ENCODE measurements around the gene TEDC1. TPM values are rescaled to one million over a fixed set of nuclear protein-coding genes. Genes with fewer than 3 reads are reported as not detected.

The TEDC1 gene, protein sequence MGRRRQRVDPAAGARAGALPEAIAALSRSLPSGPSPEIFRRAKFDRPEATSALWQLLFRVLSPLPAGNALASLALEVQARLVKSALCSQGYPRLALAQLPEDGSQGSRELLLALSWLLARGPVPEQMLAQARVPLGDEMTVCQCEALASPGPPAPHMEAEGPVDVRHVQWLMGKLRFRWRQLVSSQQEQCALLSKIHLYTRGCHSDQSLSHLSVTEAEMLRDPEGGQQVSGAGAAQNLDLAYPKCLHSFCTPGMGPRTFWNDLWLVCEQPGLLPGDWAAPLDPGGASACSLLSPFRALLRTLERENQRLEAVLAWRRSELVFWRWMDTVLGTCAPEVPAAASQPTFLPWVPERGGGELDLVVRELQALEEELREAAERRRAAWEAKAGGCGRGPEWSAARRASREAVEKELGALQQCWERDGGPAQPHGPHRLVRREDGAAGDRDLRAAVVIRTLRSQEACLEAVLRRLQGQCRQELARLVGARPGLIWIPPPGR
- 3.2 and 5.1 TPM in 2 replicates for total RNA-seq

DNA sequence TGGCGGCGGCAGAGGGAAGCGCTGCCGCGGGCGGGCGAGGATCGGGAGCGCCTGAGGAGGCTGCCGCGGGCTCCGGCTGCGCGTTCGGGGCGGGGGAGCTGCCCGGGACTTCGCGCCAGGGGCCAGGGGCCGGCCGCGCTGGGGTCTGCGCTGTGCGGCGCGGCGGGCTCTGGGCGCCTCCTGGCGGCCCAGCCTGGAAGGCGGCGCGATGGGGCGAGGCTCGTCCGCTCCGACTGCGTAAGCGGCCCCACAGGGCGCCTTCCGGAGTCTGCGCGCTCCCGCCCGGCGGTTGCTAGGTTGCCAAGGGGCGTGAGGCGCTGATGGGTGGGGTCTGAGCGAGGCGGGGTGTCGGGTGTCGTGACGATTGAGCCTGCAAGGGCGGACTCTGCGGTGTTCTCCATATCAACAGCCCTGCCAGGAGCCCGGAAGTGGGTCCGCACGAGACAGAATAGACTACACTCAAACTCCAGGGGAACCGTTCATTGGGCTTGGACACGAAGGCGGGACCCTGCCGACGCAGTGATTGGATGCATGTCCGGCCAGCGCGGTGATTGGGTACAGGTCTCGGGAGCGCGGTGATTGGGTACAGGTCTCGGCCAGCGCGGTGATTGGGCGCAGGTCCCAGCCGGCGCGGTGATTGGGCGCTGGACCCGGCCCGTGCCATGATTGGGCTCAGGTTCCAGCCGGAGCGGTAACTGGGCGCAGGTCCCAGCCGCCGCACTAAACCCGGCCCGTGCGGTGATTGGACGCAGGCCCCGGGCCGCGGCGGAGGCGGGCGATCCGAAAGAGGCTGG is at the start of gene TEDC1:
Gene TEDC1 (plus strand): TSS at position 675 of the 794 bp plus-strand sequence. CDS start 130 bp downstream, outside the sequence.
- TF ChIP-seq, protein P1, sequence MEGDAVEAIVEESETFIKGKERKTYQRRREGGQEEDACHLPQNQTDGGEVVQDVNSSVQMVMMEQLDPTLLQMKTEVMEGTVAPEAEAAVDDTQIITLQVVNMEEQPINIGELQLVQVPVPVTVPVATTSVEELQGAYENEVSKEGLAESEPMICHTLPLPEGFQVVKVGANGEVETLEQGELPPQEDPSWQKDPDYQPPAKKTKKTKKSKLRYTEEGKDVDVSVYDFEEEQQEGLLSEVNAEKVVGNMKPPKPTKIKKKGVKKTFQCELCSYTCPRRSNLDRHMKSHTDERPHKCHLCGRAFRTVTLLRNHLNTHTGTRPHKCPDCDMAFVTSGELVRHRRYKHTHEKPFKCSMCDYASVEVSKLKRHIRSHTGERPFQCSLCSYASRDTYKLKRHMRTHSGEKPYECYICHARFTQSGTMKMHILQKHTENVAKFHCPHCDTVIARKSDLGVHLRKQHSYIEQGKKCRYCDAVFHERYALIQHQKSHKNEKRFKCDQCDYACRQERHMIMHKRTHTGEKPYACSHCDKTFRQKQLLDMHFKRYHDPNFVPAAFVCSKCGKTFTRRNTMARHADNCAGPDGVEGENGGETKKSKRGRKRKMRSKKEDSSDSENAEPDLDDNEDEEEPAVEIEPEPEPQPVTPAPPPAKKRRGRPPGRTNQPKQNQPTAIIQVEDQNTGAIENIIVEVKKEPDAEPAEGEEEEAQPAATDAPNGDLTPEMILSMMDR (IDR thresholded peaks at IDR 0.05; ENCODE audit: extremely low read depth, low read depth, low read length): peak; percentile 62
- H2AFZ ChIP-seq (ENCODE audit: low read length): peak within 1 kb of the TSS; percentile 87
- DNase-seq (ENCODE audit: insufficient read length, low spot score, missing footprints): peak; percentile 100
- H3K9me3 ChIP-seq (ENCODE audit: low read depth, low read length): no peaks in the 10 kb centered on the region
- H3K27ac ChIP-seq (ENCODE audit: low read depth, low read length): peak within 1 kb of the TSS; percentile 65
- H3K4me2 ChIP-seq (ENCODE audit: insufficient read depth, low read length): peak within 1 kb of the TSS; percentile 89
- peak within 1 kb of the TSS; percentile 77 for H3K4me3 ChIP-seq (ENCODE audit: insufficient read depth, low read length)
- H4K20me1 ChIP-seq (ENCODE audit: insufficient read depth, low read length): peaks cover 2% of the 10 kb centered on the region
- H3K4me1 ChIP-seq (ENCODE audit: insufficient read depth, low read length): peaks cover 3% of the 10 kb centered on the region
- H3K79me2 ChIP-seq (ENCODE audit: insufficient read depth, low read length): no peaks in the 10 kb centered on the region
- peaks cover 22% of the 10 kb centered on the region for H3K27me3 ChIP-seq (ENCODE audit: insufficient read depth, low read length)
- H3K36me3 ChIP-seq (ENCODE audit: insufficient read depth, low read length): no peaks in the 10 kb centered on the region

DNA sequence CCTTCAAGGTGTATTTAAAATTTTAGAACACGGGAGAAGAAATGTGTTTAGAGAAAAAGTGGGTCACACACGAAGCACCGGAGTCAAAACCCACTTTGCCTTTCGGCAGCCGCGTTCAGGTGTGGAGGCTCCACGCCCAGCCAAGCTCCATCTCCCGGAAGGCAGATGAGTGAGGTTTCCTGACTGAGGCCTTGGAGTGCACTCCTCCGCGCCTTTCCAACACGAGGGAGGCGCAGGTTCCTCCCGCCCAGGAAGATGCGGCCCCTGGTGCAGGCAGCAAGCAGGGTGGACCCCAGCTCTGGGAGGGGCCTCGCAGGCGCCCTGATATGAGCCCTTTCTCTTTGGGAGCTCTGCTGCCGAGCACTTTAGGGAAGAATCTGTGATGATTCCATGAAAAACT is 48.9 kb upstream of the TEDC1 start:
- TF ChIP-seq, protein P1 (IDR thresholded peaks at IDR 0.05; ENCODE audit: extremely low read depth, low read depth, low read length): no peak
- Histone ChIP-seq H3K4me2 (ENCODE audit: insufficient read depth, low read length) (no peak overlapping the region), H2AFZ (ENCODE audit: low read length) (no peak overlapping the region), H3K4me3 (ENCODE audit: insufficient read depth, low read length) (no peak overlapping the region), H3K36me3 (ENCODE audit: insufficient read depth, low read length) (peaks cover 8% of the 10 kb centered on the region), H3K79me2 (ENCODE audit: insufficient read depth, low read length) (peaks cover 50% of the 10 kb centered on the region), H3K9me3 (ENCODE audit: low read depth, low read length) (no peaks in the 10 kb centered on the region), H3K27me3 (ENCODE audit: insufficient read depth, low read length) (no peaks in the 10 kb centered on the region), H4K20me1 (ENCODE audit: insufficient read depth, low read length) (peaks cover 39% of the 10 kb centered on the region), H3K4me1 (ENCODE audit: insufficient read depth, low read length) (no peaks in the 10 kb centered on the region), H3K27ac (ENCODE audit: low read depth, low read length) (no peak overlapping the region)
- DNase-seq (ENCODE audit: insufficient read length, low spot score, missing footprints): no peak

DNA sequence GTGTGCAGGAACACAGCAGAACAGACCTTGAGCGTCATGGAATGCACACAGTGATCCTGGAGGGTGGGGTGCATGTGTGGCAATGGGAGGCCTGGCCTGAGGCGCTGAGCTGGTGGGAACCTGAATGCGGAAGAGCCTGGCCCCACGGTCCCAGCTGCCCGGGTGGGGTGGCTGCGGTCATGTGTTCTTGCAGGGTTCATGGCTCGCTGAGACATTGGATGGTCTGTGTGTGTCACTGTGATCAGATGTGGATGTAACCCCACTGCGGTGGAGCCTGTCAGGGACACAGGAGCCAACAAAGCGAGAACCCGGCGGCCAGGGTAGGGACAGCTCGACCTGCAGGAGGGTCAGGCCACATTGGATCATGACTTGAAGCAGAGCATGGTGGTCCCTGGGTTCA is 48.2 kb upstream of the TEDC1 start:
- DNase-seq (ENCODE audit: insufficient read length, low spot score, missing footprints): no peak
- H3K9me3 ChIP-seq (ENCODE audit: low read depth, low read length): no peaks in the 10 kb centered on the region
- H3K27ac ChIP-seq (ENCODE audit: low read depth, low read length): no peak overlapping the region
- no peaks in the 10 kb centered on the region for H3K27me3 ChIP-seq (ENCODE audit: insufficient read depth, low read length)
- peaks cover 8% of the 10 kb centered on the region for H3K36me3 ChIP-seq (ENCODE audit: insufficient read depth, low read length)
- peaks cover 32% of the 10 kb centered on the region for H4K20me1 ChIP-seq (ENCODE audit: insufficient read depth, low read length)
- H3K79me2 ChIP-seq (ENCODE audit: insufficient read depth, low read length): peaks cover 48% of the 10 kb centered on the region
- no peak overlapping the region for H3K4me2 ChIP-seq (ENCODE audit: insufficient read depth, low read length)
- H3K4me3 ChIP-seq (ENCODE audit: insufficient read depth, low read length): no peak overlapping the region
- no peaks in the 10 kb centered on the region for H3K4me1 ChIP-seq (ENCODE audit: insufficient read depth, low read length)
- H2AFZ ChIP-seq (ENCODE audit: low read length): no peak overlapping the region
- TF ChIP-seq, protein P1 (IDR thresholded peaks at IDR 0.05; ENCODE audit: extremely low read depth, low read depth, low read length): no peak

Measured in osteoblast (primary cell).